NCI-H1092 (cell line): ENCODE results near the gene FCHSD2.
"Not testable (repeated sequence)": the region's sequence is repeated elsewhere in the genome, so short reads cannot be mapped to it uniquely, and the experiment has no call there.

Experiments used
- DNase-seq: peaks from one replicate; lab custom pipeline; 2025; lab: John Stamatoyannopoulos, UW

FCHSD2 gene

DNA sequence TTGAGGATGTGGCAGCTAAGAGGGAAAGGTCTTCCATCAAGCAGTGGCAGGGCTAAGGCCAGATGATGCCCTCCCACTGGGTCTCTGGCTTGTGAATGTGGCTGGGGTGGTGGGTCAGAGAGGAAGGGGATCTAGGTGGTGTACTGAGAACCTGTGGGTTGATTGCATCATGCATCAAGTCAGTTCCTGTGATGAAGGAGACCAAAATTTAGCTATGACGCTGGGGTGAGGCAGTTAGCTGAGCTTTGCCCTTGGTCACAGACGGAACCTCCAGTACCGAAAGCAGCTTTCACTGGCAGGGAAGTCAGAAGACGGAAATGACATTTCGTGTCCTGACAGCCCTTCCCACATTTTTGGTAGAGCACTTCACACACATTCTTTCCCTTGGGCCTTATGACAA is 307.2 kb downstream of the FCHSD2 start:
- no peak for DNase-seq

DNA sequence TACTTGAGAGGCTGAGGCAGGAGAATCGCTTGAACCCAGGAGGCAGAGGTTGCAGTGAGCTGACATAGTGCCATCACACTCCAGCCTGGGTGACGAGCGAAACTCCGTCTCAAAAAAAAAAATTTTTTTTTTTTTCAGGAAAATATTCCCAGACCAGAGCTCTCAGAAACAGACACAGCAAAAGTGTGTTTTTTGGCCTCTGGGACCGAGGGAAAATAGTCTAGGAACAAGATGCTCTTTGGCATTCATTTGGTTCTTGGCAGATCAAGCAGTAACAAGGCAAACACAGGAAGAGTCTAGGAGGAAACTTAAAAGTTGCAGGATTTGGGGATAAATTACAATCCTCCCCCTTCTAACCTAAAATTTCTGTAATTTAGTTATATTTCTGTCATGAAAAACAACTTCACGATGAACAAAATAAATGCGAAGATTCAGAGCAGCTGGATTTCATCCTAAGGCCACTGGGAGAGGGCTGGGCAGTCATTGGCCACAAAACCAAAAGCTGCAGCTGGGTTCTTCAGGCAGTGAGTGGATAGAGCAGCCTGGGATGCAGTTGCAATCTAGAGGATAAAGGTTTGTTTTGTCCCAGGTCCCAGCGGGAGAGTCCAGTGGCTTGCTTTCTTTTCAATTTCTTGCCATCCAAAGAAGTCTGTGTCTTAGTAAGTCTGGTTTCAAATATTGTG is 308.2 kb downstream of the FCHSD2 start:
- DNase-seq: no peak

- no peak for DNase-seq
Observed at GRCh38 chr11:72833083-72833733, 308.9 kb downstream of the FCHSD2 start.

GRCh38 chr11:72832301-72833082 is 309.6 kb downstream of the FCHSD2 start:
- no peak for DNase-seq

GRCh38 chr11:72831521-72832300 is 310.4 kb downstream of the FCHSD2 start:
- peak; percentile 82 for DNase-seq

DNA sequence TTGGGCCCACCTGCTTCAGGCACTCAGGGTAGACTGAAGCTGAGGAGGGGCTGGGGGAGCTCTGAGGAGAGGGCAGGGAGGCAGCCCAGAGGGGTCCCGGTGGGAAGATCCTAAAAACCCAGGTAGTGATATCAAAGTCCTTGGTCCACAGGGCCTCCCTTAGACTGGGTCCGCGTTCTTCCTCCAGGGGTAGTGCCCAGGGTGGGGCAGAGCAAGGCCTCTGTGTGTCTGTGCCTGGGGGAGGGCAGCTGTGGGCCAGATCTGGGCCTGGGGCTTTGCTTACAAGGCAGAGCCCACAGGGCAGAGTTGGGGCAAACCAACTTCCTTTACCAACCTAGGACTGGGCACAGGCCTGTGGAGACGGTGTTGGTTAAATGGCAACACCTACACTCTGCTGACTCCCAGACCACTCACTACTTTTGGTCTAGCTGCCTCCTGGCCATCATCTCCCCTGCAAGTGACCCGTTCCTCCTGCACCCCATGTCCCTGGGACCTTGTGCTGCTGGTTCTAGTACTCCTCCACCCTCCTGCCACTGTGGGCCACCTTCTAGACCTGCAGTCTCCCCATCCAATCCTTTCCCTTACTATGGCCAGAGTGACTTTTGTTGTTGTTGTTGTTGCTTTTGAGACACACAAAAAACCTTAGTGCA is 312.1 kb downstream of the FCHSD2 start:
- DNase-seq: no peak

DNA sequence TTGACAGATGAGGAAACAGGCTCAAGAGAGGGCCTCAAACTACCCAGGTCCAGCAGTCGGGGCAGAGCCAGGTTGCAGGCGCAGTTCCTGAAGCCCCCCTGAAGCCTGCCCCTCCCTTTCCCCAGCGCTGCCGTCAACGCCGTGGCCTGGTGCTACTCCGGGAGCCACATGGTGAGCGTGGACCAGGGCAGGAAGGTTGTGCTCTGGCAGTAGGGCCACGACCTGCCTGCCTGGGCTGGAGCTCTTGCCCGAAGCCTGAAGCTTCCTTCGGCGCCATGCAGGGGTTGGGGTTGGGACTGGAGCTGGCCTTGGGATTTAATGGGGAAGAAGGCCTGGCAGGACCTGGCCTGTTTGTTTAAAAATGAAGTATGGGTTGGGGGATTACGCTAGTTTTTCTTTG is 312.9 kb downstream of the FCHSD2 start:
- no peak for DNase-seq

GRCh38 chr11:72828692-72829101 is 313.4 kb downstream of the FCHSD2 start:
- no peak for DNase-seq

DNA sequence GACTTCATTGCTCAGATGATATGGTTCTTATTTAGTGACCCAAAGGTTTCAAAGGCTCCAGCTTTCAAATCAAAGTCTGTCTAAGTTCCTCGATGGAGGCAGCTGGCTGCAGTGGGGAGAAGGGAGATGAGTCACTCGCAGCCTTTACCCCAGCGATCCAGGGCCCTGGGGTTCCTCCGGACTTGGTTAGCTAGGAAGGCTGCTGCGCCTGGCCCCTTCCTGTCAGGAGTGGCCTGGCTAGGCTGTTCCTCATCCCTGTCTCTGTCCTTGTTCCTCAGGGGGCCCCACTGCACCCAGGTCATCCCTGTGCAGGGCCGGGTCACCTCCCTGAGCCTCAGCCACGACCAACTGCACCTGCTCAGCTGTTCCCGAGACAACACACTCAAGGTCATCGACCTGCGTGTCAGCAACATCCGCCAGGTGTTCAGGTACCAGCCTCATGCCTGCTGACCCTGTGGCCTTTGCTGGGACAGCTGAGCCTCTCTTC is 314.0 kb downstream of the FCHSD2 start:
- no peak for DNase-seq

DNA sequence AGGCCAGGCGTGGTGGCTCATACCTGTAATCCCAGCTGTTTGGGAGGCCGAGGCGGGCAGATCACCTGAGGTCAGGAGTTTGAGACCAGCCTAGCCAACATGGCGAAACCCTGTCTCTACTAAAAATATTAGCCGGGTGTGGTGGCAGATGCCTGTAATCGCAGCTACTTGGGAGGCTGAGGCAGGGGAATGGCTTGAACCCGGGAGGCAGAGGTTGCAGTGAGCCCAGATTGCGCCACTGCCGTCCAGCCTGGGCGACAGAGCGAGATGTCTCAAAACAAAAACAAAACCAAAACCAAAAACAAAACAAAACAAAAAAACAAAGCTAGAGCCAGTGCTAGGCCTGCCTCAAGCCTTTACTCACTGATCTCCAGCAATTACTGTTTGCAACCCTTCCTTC is 314.5 kb downstream of the FCHSD2 start:
- not testable (repeated sequence) for DNase-seq

DNA sequence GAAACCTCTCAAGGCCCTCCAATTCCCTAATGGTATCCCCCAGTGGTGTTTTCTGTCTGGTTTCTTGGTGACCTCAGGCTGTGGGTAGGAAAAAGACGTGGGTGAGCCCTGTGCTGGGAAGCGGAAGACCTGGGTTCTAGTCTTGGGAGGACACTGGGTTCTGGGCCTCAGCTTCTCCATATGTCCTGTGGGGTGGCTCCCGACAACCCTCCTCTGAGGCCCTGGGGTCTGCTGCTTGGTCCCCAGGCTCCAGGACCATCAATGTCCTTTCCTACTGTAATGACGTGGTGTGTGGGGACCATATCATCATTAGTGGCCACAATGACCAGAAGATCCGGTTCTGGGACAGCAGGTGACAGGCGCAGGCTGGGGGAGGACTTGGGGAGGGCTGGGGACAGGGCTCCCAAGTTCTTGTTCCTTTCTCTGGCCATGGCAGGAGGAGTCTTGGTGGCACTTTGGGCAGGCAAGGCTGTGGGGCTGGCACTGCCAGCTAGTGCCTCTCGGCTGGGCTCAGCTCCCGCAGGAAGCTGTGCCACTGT is 315.1 kb downstream of the FCHSD2 start:
- DNase-seq: no peak

DNA sequence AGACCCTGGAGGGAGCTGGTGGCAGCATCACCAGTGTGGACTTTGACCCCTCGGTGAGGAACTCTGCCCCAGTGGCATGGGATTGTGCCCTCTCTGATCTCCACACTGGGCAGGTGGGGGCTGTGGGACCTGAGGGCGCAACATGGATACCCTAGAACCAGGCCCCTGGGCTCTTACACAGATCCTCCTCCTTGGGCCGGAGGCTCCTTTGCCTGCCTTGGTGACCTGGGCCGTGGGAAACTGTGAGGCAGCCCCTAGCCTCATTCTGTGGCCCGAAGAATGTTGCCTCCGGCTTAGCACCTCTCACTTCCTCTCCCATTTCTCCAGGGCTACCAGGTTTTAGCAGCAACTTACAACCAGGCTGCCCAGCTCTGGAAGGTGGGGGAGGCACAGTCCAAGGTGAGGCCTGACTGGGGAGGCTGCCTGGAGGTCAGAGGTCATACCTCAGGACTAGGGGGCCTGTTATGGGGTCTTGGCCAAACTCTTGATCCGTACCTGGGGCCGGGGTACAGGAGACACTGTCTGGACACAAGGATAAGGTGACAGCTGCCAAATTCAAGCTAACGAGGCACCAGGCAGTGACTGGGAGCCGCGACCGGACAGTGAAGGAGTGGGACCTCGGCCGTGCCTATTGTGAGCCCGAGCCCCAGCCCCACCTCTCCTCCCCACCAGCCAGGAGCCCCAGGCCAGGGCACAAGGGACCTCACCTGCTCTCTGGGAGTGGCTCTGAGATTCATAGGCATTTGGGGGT is 315.8 kb downstream of the FCHSD2 start:
- DNase-seq: no peak

DNA sequence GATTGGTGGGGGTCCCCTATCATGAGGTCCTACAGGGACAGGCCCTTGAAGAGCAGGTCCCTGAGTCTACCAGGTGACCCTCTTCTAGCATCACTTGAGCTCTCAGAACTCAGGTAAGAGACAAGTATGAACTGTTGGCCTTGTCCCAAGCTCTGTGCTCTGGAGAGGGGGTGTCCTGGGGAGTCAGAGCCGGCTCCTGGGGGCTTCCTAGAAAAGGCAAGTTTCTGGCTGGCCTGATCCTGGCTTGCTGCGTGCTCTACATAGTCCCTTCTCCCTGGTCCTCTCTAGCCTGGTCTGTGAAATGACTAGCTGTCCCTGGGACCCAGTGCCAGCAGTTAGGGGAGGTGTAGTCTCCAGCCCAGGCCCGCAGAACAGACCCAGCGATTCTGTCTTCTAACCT is 316.5 kb downstream of the FCHSD2 start:
- DNase-seq: no peak

DNA sequence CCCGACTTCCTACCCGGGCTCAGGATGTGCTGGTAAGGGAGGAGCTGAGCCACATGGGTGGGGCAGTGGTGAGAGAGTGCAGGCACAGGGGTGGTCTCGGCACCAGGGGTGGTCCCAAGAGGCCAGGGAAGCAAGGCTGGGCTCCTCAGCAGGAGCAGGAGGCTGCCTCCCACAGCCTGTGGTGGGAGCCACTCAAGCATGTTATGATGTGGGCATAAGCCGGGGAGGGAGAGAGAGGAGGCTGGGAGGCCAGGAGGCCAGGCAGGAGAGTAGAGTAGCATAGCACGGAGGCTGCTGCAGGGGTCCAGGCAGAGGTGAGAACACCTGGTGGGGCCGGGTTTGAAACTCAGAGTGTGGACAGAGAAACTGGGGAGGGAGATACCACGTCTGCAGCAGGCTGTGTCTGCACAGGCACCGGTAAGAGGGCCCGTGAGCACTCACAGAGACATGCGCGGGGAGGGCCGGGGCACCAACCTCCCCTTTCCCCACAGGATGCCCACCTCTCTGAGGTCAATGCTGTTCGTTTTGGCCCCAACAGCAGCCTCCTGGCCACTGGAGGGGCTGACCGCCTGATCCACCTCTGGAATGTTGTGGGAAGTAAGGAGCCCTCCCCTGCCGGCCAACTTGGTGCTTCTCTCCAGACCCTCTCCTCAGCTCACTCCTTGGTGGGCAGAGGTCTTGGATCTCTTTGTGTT is 317.2 kb downstream of the FCHSD2 start:
- no peak for DNase-seq

DNA sequence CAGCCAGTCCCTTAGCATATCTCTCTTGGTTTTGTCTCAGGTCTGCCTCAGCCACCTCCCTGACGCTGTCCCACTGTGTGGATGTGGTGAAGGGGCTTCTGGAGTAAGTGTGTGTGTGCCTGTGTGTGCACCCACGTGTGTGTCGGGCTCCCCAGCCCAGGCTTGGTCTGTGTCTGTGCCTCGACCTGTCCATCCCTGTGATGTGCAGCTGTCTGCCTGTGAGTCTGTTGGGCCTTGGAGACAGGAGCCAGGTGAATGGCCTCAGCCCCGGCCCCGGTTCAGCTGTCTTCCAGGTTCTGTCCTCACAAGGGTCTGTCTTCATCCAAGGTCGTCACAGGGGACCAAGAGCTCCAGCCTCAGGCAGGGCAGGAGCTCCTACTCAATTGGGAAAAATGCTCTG is 318.1 kb downstream of the FCHSD2 start:
- no peak for DNase-seq

DNA sequence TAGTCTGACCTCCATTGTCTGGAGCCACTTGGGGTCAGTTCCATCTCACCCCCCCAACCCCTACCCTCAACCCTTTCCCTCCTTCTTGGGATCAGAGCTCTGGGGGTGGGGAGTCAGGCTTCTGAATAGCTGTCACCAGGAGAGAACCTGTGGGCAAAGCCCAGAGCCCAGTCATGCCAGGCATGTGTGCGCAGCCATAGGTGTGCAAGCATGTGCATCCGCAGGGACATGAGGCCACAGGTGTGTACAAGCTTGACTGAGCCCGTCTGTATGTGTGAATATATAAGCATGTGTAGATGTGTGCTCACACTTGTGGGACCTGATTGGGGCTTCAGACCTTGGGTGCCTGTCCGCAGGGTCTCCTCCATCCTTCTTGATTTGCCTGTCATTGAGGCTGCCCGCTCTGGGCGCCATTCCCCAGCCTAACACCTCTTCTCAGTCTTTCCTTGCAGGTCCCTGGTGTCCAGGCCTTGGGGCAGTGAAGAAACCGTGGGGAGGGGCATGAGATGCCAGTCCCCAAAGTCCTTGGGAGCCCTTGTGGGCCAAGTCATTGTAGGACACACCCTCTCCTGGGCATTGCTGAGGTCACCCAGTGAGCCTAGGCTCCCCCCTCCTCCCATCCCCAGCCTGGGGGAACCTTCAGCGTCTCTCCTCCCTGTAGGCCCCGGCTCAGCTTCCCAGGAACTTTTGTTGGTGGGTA is 318.9 kb downstream of the FCHSD2 start:
- DNase-seq: no peak

DNA sequence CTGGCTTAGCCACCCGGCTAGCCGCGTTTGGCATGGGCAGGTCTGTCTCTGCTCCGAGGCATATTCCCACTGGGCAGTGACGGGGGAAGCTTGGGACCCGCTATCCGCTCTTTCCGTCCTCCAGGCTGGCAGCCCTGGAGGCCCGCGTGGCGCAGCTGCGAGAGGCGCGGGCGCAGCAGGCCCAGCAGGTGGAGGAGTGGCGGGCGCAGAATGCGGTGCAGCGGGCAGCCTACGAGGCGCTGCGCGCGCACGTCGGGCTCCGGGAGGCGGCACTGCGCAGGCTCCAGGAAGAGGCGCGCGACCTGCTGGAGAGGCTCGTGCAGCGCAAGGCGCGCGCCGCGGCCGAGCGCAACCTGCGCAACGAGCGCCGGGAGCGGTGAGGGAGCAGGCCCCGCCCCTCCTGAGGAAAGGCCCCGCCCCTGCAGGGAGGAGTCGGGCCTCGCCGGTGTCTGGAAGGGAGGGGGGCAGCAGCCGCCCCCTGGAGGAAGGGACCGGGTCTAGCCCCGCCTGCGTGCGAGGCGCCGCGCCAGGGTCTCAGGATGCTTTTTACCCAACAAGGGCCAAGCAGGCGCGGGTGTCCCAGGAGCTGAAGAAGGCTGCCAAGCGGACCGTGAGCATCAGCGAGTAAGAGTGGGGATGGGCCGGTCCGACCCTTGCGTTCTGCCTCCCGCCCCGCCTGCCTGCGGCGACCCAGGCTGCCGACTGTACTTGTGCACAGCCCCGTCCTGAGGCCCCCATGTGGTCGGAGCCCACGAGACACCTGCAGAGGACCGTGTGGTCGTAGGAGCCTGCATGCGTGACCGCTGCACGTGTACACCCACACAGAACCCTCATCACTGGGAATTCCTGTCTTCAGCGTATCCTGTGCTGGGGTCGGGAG is 320.0 kb downstream of the FCHSD2 start:
- peak; percentile 92 for DNase-seq

GRCh38 chr11:72821221-72821919 is 320.7 kb downstream of the FCHSD2 start:
- DNase-seq: no peak
